WTC11 (cell line): ENCODE measurements around the gene SPATA12. TPM values are rescaled to one million over a fixed set of nuclear protein-coding genes. Genes with fewer than 3 reads are reported as not detected.
A peak's percentile ranks its signal among the peaks of the same experiment; 100 is the strongest.

Experiments
- ATAC-seq: fragments of 200-7000 bp; cut with Tn5 transposase; 2 replicates; pipeline ENCODE4 v1.10.0; 2021; ENCODE audit warnings: mild to moderate bottlenecking, moderate library complexity
- CTCF ChIA-PET: fragments of 300-600 bp; sonication (Branson Sonifier 250); formaldehyde crosslinking; loops from one replicate; lab custom pipeline; 2021; ENCODE audit warnings: antibody characterized with exemption; lab: Charles Lee
- POLR2A ChIA-PET: fragments of 350-600 bp; sonication (Branson Sonifier 250); formaldehyde crosslinking; loops from one replicate; lab custom pipeline; 2021; ENCODE audit warnings: antibody characterized with exemption; lab: Charles Lee
- DNase-seq: peaks from one replicate; pipeline ENCODE4 v3.0.0; 2021; ENCODE audit warnings: low spot score
- H3K27ac Mint-ChIP-seq: 2 replicates; pipeline ENCODE4 v1.8.0; 2021; ENCODE audit warnings: mixed read lengths
- H3K27me3 Mint-ChIP-seq: 2 replicates; pipeline ENCODE4 v1.8.0; 2021; ENCODE audit warnings: low read depth, mild to moderate bottlenecking, moderate library complexity, mixed read lengths
- H3K36me3 Mint-ChIP-seq: 2 replicates; pipeline ENCODE4 v1.8.0; 2021; ENCODE audit warnings: mixed read lengths
- H3K4me1 Mint-ChIP-seq: 2 replicates; pipeline ENCODE4 v1.8.0; 2022; ENCODE audit warnings: mixed read lengths
- H3K4me3 Mint-ChIP-seq: 2 replicates; pipeline ENCODE4 v1.8.0; 2021; ENCODE audit warnings: mild to moderate bottlenecking, moderate library complexity, mixed read lengths
- H3K9me3 Mint-ChIP-seq: 2 replicates; pipeline ENCODE4 v1.8.0; 2021; ENCODE audit warnings: mixed read lengths
- ATF2 ChIP-seq: sonication (generic); formaldehyde crosslinking; IDR thresholded peaks from 2 replicates; pipeline ENCODE4 v1.8.1; 2022; ENCODE audit warnings: low read depth, missing genetic modification reagents, borderline replicate concordance
- CREM ChIP-seq: sonication (generic); formaldehyde crosslinking; IDR thresholded peaks from 2 replicates; pipeline ENCODE4 v1.8.1; 2022; ENCODE audit warnings: mild to moderate bottlenecking, missing genetic modification reagents, moderate library complexity
- ELF4 ChIP-seq: sonication (generic); formaldehyde crosslinking; IDR thresholded peaks from 2 replicates; pipeline ENCODE4 v1.8.1; 2022; ENCODE audit warnings: low read depth, mild to moderate bottlenecking, moderate library complexity, missing genetic modification reagents
- ETV6 ChIP-seq: sonication (generic); formaldehyde crosslinking; IDR thresholded peaks from 2 replicates; pipeline ENCODE4 v1.8.1; 2022; ENCODE audit warnings: mild to moderate bottlenecking, missing genetic modification reagents
- GTF2I ChIP-seq: fragments of 250-450 bp; sonication (Bioruptor Pico); conservative IDR thresholded peaks from 2 replicates; pipeline ENCODE4 v1.4.0; 2021; ENCODE audit warnings: mild to moderate bottlenecking
- IRF2 ChIP-seq: sonication (generic); formaldehyde crosslinking; IDR thresholded peaks from 2 replicates; pipeline ENCODE4 v1.8.0; 2022; ENCODE audit warnings: low read depth, missing genetic modification reagents, borderline replicate concordance
- NFATC4 ChIP-seq: fragments of 250-450 bp; sonication (Bioruptor Pico); IDR thresholded peaks from 2 replicates; pipeline ENCODE4 v1.9.0; 2021; ENCODE audit warnings: mild to moderate bottlenecking
- NFE2L1 ChIP-seq: sonication (generic); formaldehyde crosslinking; IDR thresholded peaks from 2 replicates; pipeline ENCODE4 v1.8.1; 2023; ENCODE audit warnings: missing genetic modification reagents
- RORB ChIP-seq: fragments of 250-450 bp; sonication (Bioruptor Pico); IDR thresholded peaks from 2 replicates; pipeline ENCODE4 v1.9.0; 2021; ENCODE audit warnings: mild to moderate bottlenecking
- SMAD3 ChIP-seq: sonication (generic); formaldehyde crosslinking; IDR thresholded peaks from 2 replicates; pipeline ENCODE4 v1.8.0; 2022; ENCODE audit warnings: missing genetic modification reagents, mild to moderate bottlenecking, borderline replicate concordance
- TCF7 ChIP-seq: sonication (generic); formaldehyde crosslinking; IDR thresholded peaks from 2 replicates; pipeline ENCODE4 v1.8.0; 2022; ENCODE audit warnings: mild to moderate bottlenecking, low read depth, missing genetic modification reagents, moderate library complexity
- ZBTB21 ChIP-seq: sonication (generic); formaldehyde crosslinking; IDR thresholded peaks from 2 replicates; pipeline ENCODE4 v1.8.1; 2023; ENCODE audit warnings: mild to moderate bottlenecking, missing genetic modification reagents, borderline replicate concordance
- ZNF219 ChIP-seq: sonication (generic); formaldehyde crosslinking; IDR thresholded peaks from 2 replicates; pipeline ENCODE4 v1.8.0; 2023; ENCODE audit warnings: missing genetic modification reagents, mild to moderate bottlenecking, borderline replicate concordance
- ZNF232 ChIP-seq: sonication (generic); formaldehyde crosslinking; IDR thresholded peaks from 2 replicates; pipeline ENCODE4 v1.8.0; 2022; ENCODE audit warnings: mild to moderate bottlenecking, missing genetic modification reagents
- ZNF317 ChIP-seq: sonication (generic); formaldehyde crosslinking; IDR thresholded peaks from 2 replicates; pipeline ENCODE4 v1.8.1; 2023; ENCODE audit warnings: low read depth, mild to moderate bottlenecking, moderate library complexity, missing genetic modification reagents, borderline replicate concordance
- ZNF423 ChIP-seq: fragments of 250-450 bp; sonication (Bioruptor Pico); IDR thresholded peaks from 2 replicates; pipeline ENCODE4 v2.1.2; 2022; ENCODE audit warnings: mild to moderate bottlenecking, moderate library complexity
- ZNF512 ChIP-seq: sonication (generic); formaldehyde crosslinking; IDR thresholded peaks from 2 replicates; pipeline ENCODE4 v1.8.1; 2022; ENCODE audit warnings: missing genetic modification reagents, borderline replicate concordance
- total RNA-seq: library from RNA; stranded (reverse); gene quantifications from 3 replicates; pipeline ENCODE4 v1.2.3, GENCODE V29; 2021
- TF ChIP-seq, protein P1 (sequence below): fragments of 200-600 bp; IDR thresholded peaks from 2 replicates; pipeline ENCODE4 v1.8.0; 2022; ENCODE audit warnings: antibody characterized with exemption
- TF ChIP-seq, protein P2 (sequence below): sonication (generic); formaldehyde crosslinking; IDR thresholded peaks from 2 replicates; pipeline ENCODE4 v1.8.0; 2022; ENCODE audit warnings: mild to moderate bottlenecking, missing genetic modification reagents
- TF ChIP-seq, protein P3 (sequence below): fragments of 250-450 bp; sonication (Bioruptor Pico); IDR thresholded peaks from 2 replicates; pipeline ENCODE4 v1.9.0; 2021; ENCODE audit warnings: mild to moderate bottlenecking

SPATA12 gene
- total RNA-seq, 1 experiment from 2014 or later = 0.39 TPM

DNA sequence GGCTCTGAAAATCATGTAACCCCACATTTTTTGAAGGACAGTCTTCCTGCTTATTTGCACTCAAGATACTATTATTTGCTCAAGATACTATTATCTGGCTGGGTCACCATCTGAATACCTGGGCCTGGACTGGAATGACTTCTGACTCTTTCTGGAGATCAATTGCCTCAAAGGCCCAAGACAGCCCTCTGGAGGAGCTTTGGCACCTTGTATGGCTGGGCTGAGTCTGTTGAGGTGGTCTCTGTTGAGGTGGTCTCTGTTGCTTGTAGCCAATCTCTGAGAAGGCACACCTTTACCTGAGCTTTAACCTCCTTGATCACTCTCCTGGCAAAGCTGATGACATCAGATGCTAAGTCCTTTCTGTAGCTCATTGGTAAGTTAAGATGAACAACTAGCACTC, 33.0 kb downstream of the SPATA12 start (continued):
- TF ChIP-seq, protein P1, sequence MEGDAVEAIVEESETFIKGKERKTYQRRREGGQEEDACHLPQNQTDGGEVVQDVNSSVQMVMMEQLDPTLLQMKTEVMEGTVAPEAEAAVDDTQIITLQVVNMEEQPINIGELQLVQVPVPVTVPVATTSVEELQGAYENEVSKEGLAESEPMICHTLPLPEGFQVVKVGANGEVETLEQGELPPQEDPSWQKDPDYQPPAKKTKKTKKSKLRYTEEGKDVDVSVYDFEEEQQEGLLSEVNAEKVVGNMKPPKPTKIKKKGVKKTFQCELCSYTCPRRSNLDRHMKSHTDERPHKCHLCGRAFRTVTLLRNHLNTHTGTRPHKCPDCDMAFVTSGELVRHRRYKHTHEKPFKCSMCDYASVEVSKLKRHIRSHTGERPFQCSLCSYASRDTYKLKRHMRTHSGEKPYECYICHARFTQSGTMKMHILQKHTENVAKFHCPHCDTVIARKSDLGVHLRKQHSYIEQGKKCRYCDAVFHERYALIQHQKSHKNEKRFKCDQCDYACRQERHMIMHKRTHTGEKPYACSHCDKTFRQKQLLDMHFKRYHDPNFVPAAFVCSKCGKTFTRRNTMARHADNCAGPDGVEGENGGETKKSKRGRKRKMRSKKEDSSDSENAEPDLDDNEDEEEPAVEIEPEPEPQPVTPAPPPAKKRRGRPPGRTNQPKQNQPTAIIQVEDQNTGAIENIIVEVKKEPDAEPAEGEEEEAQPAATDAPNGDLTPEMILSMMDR = no peak
- TF ChIP-seq GTF2I (CRISPR knock-in tag) (no peak), ZBTB21 (CRISPR knock-in tag) (no peak)

GRCh38 chr3:57093971-57094535, 33.6 kb downstream of the SPATA12 start:
- no peak overlapping the region for H3K4me3 Mint-ChIP-seq
- H3K36me3 Mint-ChIP-seq = peaks cover 55% of the 10 kb centered on the region
- no peaks in the 10 kb centered on the region for H3K9me3 Mint-ChIP-seq
- DNase-seq = no peak
- POLR2A ChIA-PET = no interaction called here
- no peaks in the 10 kb centered on the region for H3K27me3 Mint-ChIP-seq
- CTCF ChIA-PET = interaction anchor here (0.6 to 1.2 kb wide), 3 partner anchors 14 to 137 kb away, joined by 3 to 4 read pairs (median 3); no protein-coding TSS in a partner anchor
- no peak for ATAC-seq
- TF ChIP-seq NFATC4 (CRISPR knock-in tag) (no peak), ZNF423 (CRISPR knock-in tag) (no peak), RORB (CRISPR knock-in tag) (no peak), SMAD3 (CRISPR knock-in tag) (no peak)
- TF ChIP-seq, protein P2, sequence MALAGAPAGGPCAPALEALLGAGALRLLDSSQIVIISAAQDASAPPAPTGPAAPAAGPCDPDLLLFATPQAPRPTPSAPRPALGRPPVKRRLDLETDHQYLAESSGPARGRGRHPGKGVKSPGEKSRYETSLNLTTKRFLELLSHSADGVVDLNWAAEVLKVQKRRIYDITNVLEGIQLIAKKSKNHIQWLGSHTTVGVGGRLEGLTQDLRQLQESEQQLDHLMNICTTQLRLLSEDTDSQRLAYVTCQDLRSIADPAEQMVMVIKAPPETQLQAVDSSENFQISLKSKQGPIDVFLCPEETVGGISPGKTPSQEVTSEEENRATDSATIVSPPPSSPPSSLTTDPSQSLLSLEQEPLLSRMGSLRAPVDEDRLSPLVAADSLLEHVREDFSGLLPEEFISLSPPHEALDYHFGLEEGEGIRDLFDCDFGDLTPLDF = no peak
- H3K4me1 Mint-ChIP-seq = peaks cover 12% of the 10 kb centered on the region
- peak overlapping the region; percentile 89 for H3K27ac Mint-ChIP-seq

DNA sequence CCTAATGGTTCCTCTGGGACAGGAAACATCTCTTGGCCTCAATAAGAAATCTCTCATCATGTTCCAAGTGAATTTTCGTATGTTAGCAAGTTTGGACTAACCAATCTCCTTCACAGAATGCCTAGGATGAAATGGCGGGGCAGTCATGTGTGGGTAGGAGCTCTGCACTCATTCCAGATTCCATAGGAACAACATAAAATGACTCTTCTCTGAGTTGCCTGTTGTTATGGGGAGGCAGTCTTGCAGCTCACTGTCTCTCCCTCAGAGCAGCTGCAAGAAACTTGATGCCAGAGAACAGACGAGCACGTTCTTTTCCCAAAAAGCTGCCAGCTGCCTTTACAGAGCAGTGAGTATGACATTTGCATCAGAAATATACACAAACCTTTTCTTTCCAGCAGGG, 34.1 kb downstream of the SPATA12 start:
- H3K36me3 Mint-ChIP-seq = peaks cover 60% of the 10 kb centered on the region
- TF ChIP-seq ZNF232 (no peak), IRF2 (no peak), CREM (CRISPR knock-in tag) (no peak), ELF4 (CRISPR knock-in tag) (no peak), ZNF317 (CRISPR knock-in tag) (no peak), TCF7 (no peak), ETV6 (CRISPR knock-in tag) (no peak), ZNF512 (CRISPR knock-in tag) (no peak), NFE2L1 (CRISPR knock-in tag) (no peak), ZNF219 (CRISPR knock-in tag) (no peak), ATF2 (no peak)
- TF ChIP-seq, protein P3, sequence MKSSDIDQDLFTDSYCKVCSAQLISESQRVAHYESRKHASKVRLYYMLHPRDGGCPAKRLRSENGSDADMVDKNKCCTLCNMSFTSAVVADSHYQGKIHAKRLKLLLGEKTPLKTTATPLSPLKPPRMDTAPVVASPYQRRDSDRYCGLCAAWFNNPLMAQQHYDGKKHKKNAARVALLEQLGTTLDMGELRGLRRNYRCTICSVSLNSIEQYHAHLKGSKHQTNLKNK (CRISPR knock-in tag) = no peak
- TF ChIP-seq, all 79 proteins: peak for 0
- Mint-ChIP-seq H3K4me1 (peaks cover 10% of the 10 kb centered on the region), H3K27ac (peak overlapping the region; percentile 89), H3K9me3 (no peaks in the 10 kb centered on the region), H3K4me3 (no peak overlapping the region), H3K27me3 (no peaks in the 10 kb centered on the region)
- DNase-seq = no peak
- ChIA-PET POLR2A (no interaction called here), CTCF (interaction anchor here (0.9 kb wide), 1 partner anchor 98 kb away, joined by 3 read pairs; no protein-coding TSS in a partner anchor)
- ATAC-seq = no peak
